B cell (primary cell): Measurements from ENCODE around the gene OXER1. TPM values are rescaled to one million over a fixed set of nuclear protein-coding genes. Genes with fewer than 3 reads are reported as not detected.

Experiments used
- ATAC-seq: fragments of 200-7000 bp; cut with Tn5 transposase; one replicate; pipeline ENCODE4 v1.10.0; 2021; ENCODE audit warnings: low read depth, mild to moderate bottlenecking, moderate number of reproducible peaks, moderate library complexity
- CTCF ChIA-PET: fragments of 350-600 bp; sonication (Branson Sonifier 250); formaldehyde crosslinking; loops from one replicate; lab custom pipeline; 2021; ENCODE audit warnings: antibody characterized with exemption, inconsistent platforms; lab: Charles Lee
- POLR2A ChIA-PET: fragments of 350-600 bp; sonication (Branson Sonifier 250); formaldehyde crosslinking; loops from one replicate; lab custom pipeline; 2021; ENCODE audit warnings: antibody characterized with exemption; lab: Charles Lee
- DNase-seq: peaks from one replicate; pipeline ENCODE4 v3.0.0; 2013
- H2AFZ ChIP-seq: 2 replicates; pipeline ENCODE4 v1.6.1; 2012; ENCODE audit warnings: mild to moderate bottlenecking, low read depth, low read length; ENCODE audit not compliant: insufficient read depth, poor library complexity, severe bottlenecking
- H3K27ac ChIP-seq, 2 donors: 1 replicate in 1 of 2; 2 replicates in 1 of 2; pipeline ENCODE4 v1.5.1; 2012 to 2013; ENCODE audit warnings: low read length in 2 of 2, mild to moderate bottlenecking in 2 of 2, moderate library complexity in 1 of 2
- H3K27me3 ChIP-seq, 4 experiments: fragments of 200-600 bp in 1 of 4; sonication (generic) in 1 of 4; replicated peaks in 1 of 4; 1 replicate in 2 of 4; 2 replicates in 2 of 4; pipeline versions ENCODE4 v1.6.1 to v1.7.0; 2013 to 2016; ENCODE audit warnings: low read length in 3 of 4, mild to moderate bottlenecking in 2 of 4, mixed read lengths in 1 of 4, moderate library complexity in 1 of 4; ENCODE audit not compliant: insufficient read depth in 4 of 4, control insufficient read depth in 3 of 4; ENCODE audit errors: control extremely low read depth in 1 of 4
- H3K36me3 ChIP-seq, 2 experiments: replicated peaks in 1 of 2; 1 replicate in 1 of 2; 2 replicates in 1 of 2; pipeline versions ENCODE4 v1.6.1 to v1.7.1; 2013; ENCODE audit warnings: low read length in 1 of 2; ENCODE audit not compliant: insufficient read depth in 2 of 2, control insufficient read depth in 1 of 2; ENCODE audit errors: control extremely low read depth in 1 of 2, extremely low read depth in 1 of 2
- H3K4me1 ChIP-seq, 2 donors: fragments of 200-600 bp in 1 of 2; sonication (generic) in 1 of 2; 1 replicate in 1 of 2; 2 replicates in 1 of 2; pipeline versions ENCODE4 v1.5.1 to v1.6.1; 2013 to 2017; ENCODE audit warnings: low read length in 2 of 2; ENCODE audit not compliant: control insufficient read depth in 2 of 2, insufficient read depth in 2 of 2
- H3K4me2 ChIP-seq: replicated peaks from 2 replicates; pipeline ENCODE3; 2012; ENCODE audit warnings: mild to moderate bottlenecking, low read depth, low read length; ENCODE audit not compliant: poor library complexity, severe bottlenecking
- H3K4me3 ChIP-seq, 5 experiments: fragments of 200-600 bp in 1 of 5; sonication (generic) in 1 of 5; 1 replicate in 3 of 5; 2 replicates in 2 of 5; pipeline versions ENCODE4 v1.5.1 to v1.7.0; 2011 to 2016; ENCODE audit warnings: low read length in 4 of 5, mild to moderate bottlenecking in 4 of 5, low read depth in 2 of 5, control low read depth in 1 of 5, moderate library complexity in 1 of 5; ENCODE audit not compliant: insufficient read depth in 1 of 5; ENCODE audit errors: control extremely low read depth in 1 of 5, extremely low read depth in 1 of 5
- H3K79me2 ChIP-seq: fragments of 200-600 bp; sonication (generic); one replicate; pipeline ENCODE4 v1.6.0; 2016; ENCODE audit warnings: low read length; ENCODE audit not compliant: control insufficient read depth, insufficient read depth
- H3K9ac ChIP-seq: fragments of 200-600 bp; sonication (generic); 2 replicates; pipeline ENCODE4 v1.6.1; 2017; ENCODE audit warnings: mild to moderate bottlenecking, low read length, moderate library complexity
- H3K9me3 ChIP-seq, 3 donors: one replicate each; pipeline versions ENCODE4 v1.6.1 to v1.7.1; 2013; ENCODE audit warnings: low read length in 2 of 3; ENCODE audit not compliant: control insufficient read depth in 2 of 3, insufficient read depth in 1 of 3; ENCODE audit errors: control extremely low read depth in 1 of 3
- H4K20me1 ChIP-seq: 2 replicates; pipeline ENCODE4 v1.6.0; 2012; ENCODE audit warnings: mild to moderate bottlenecking, low read length; ENCODE audit not compliant: insufficient read depth, control insufficient read depth, poor library complexity, severe bottlenecking
- H3K27ac Mint-ChIP-seq: one replicate; pipeline ENCODE4 v1.8.0; 2021; ENCODE audit warnings: mixed read lengths
- H3K27me3 Mint-ChIP-seq: one replicate; pipeline ENCODE4 v1.8.0; 2021; ENCODE audit warnings: mixed read lengths
- H3K4me1 Mint-ChIP-seq: one replicate; pipeline ENCODE4 v1.8.0; 2021; ENCODE audit warnings: mixed read lengths
- H3K4me3 Mint-ChIP-seq: one replicate; pipeline ENCODE4 v1.8.0; 2021; ENCODE audit warnings: mixed read lengths
- H3K9me3 Mint-ChIP-seq: one replicate; pipeline ENCODE4 v1.8.0; 2022; ENCODE audit warnings: mixed read lengths; ENCODE audit not compliant: insufficient read depth
- EZH2 ChIP-seq: IDR thresholded peaks from 2 replicates; pipeline ENCODE4 v1.6.1; 2012; ENCODE audit warnings: borderline replicate concordance, low read depth, mild to moderate bottlenecking, moderate library complexity, low read length; ENCODE audit not compliant: insufficient read depth, poor library complexity, severe bottlenecking
- WGBS: methylation state at CpG from one replicate; pipeline ENCODE4 v1.1.5; 2013; ENCODE audit warnings: missing lambda C conversion rate; ENCODE audit not compliant: insufficient coverage; 5-methylcytosine and 5-hydroxymethylcytosine counted together
- intact Hi-C: fragments of 100-400 bp; cut with micrococcal nuclease; formaldehyde crosslinking; loops from one replicate; pipeline ENCODE4 v1.10.0; 2022
- polyA plus RNA-seq: library from polyadenylated mRNA; depleted of rRNA; stranded (reverse); fragments of >200 nt; gene quantifications from 2 replicates; pipeline ENCODE4 v1.2.3, GENCODE V29; 2012
- total RNA-seq, 2 donors: library from RNA; stranded (reverse); fragments of 120-200 nt in 1 of 2; gene quantifications; 1 replicate in 1 of 2; 2 replicates in 1 of 2; pipeline versions ENCODE4 v1.2.3 to v1.2.4, GENCODE V29; 2013 to 2022
- TF ChIP-seq, protein P1 (sequence below): fragments of 200-600 bp; IDR thresholded peaks from one replicate; pipeline ENCODE4 v1.8.0; 2022; ENCODE audit warnings: antibody characterized with exemption, mild to moderate bottlenecking

OXER1 gene
- total and polyA plus RNA-seq, 2 donors (not counting 1 experiment from before 2014, with no cell fraction given), result 3.2 to 3.3 TPM

GRCh38 chr2:42804891-42805290 lies 41.0 kb upstream of the OXER1 start:
- intact Hi-C loops, result no loop called here
- H4K20me1 ChIP-seq, result no peaks in the 10 kb centered on the region
- H3K27ac ChIP-seq, result no peak overlapping the region
- TF ChIP-seq, protein P1, sequence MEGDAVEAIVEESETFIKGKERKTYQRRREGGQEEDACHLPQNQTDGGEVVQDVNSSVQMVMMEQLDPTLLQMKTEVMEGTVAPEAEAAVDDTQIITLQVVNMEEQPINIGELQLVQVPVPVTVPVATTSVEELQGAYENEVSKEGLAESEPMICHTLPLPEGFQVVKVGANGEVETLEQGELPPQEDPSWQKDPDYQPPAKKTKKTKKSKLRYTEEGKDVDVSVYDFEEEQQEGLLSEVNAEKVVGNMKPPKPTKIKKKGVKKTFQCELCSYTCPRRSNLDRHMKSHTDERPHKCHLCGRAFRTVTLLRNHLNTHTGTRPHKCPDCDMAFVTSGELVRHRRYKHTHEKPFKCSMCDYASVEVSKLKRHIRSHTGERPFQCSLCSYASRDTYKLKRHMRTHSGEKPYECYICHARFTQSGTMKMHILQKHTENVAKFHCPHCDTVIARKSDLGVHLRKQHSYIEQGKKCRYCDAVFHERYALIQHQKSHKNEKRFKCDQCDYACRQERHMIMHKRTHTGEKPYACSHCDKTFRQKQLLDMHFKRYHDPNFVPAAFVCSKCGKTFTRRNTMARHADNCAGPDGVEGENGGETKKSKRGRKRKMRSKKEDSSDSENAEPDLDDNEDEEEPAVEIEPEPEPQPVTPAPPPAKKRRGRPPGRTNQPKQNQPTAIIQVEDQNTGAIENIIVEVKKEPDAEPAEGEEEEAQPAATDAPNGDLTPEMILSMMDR, result no peak
- no peak for TF ChIP-seq EZH2
- H3K9me3 Mint-ChIP-seq, result no peaks in the 10 kb centered on the region
- peaks cover 9% of the 10 kb centered on the region for H3K4me1 Mint-ChIP-seq
- no peaks in the 10 kb centered on the region for H3K27me3 ChIP-seq
- no peaks in the 10 kb centered on the region for H3K79me2 ChIP-seq
- POLR2A ChIA-PET, result no interaction called here
- H3K27ac Mint-ChIP-seq, result no peak overlapping the region
- no peak for ATAC-seq
- H2AFZ ChIP-seq, result no peak overlapping the region
- DNase-seq, result no peak
- peaks cover 4 to 8% of the 10 kb centered on the region in 2 donors for H3K4me1 ChIP-seq
- no peaks in the 10 kb centered on the region for H3K9me3 ChIP-seq
- 67% methylated on average over 3 of the region's 5 CpGs for WGBS
- H3K27me3 Mint-ChIP-seq, result no peaks in the 10 kb centered on the region
- no peak overlapping the region for H3K4me2 ChIP-seq
- CTCF ChIA-PET, result interaction anchor here (1.1 kb wide), 1 partner anchor 11 kb away, joined by 5 read pairs; no protein-coding TSS in a partner anchor
- H3K4me3 Mint-ChIP-seq, result no peak overlapping the region
- no peak overlapping the region for H3K9ac ChIP-seq
- no peak overlapping the region for H3K4me3 ChIP-seq
- H3K36me3 ChIP-seq, result no peaks in the 10 kb centered on the region

- Mint-ChIP-seq H3K4me3 (no peak overlapping the region), H3K4me1 (peaks cover 7% of the 10 kb centered on the region), H3K27me3 (no peaks in the 10 kb centered on the region), H3K27ac (no peak overlapping the region), H3K9me3 (no peaks in the 10 kb centered on the region)
- no CpG with 5 or more reads among the region's 3 CpGs for WGBS
- ChIA-PET POLR2A (no interaction called here), CTCF (no interaction called here)
- Histone ChIP-seq H3K4me2 (no peak overlapping the region), H3K4me1 (peaks cover 4 to 5% of the 10 kb centered on the region in 2 donors), H3K9me3 (no peaks in the 10 kb centered on the region), H3K36me3 (no peaks in the 10 kb centered on the region), H2AFZ (no peak overlapping the region), H3K27me3 (no peaks in the 10 kb centered on the region), H3K4me3 (no peak overlapping the region), H3K27ac (no peak overlapping the region), H3K79me2 (no peaks in the 10 kb centered on the region), H3K9ac (no peak overlapping the region), H4K20me1 (no peaks in the 10 kb centered on the region)
- TF ChIP-seq, protein P1, result no peak
- no peak for TF ChIP-seq EZH2
- intact Hi-C loops, result no loop called here
- ATAC-seq, result no peak
- no peak for DNase-seq
Observed at GRCh38 chr2:42804338-42804737, 40.4 kb upstream of the OXER1 start.
